Kidney (tissue), 14 donors: ENCODE data around the gene C2orf72. TPM values are rescaled to one million over a fixed set of nuclear protein-coding genes. Genes with fewer than 3 reads are reported as not detected.

Experiments
- DNase-seq, 5 donors: peaks; one replicate each; pipeline ENCODE4 v3.0.0-alpha.2; 2013 to 2020
- FAIRE-seq: peaks from 2 replicates; lab custom pipeline; 2012; peaks lifted over from hg19 to GRCh38; lab: Jason Lieb, UNC
- H3K27ac ChIP-seq, 2 donors: one replicate each; pipeline ENCODE4 v1.7.0; 2013; ENCODE audit warnings: low read depth in 2 of 2, low read length in 2 of 2, inconsistent platforms in 1 of 2
- H3K27me3 ChIP-seq: one replicate; pipeline ENCODE4 v1.7.1; 2013; ENCODE audit warnings: low read length, inconsistent platforms; ENCODE audit not compliant: control insufficient read depth, insufficient read depth
- H3K36me3 ChIP-seq, 3 donors: one replicate each; pipeline versions ENCODE4 v1.7.0 to v1.7.1; 2013; ENCODE audit warnings: low read length in 3 of 3, control low read depth in 1 of 3, inconsistent platforms in 1 of 3; ENCODE audit not compliant: insufficient read depth in 3 of 3, control insufficient read depth in 2 of 3
- H3K4me1 ChIP-seq, 3 donors: one replicate each; pipeline versions ENCODE4 v1.7.0 to v1.7.1; 2013; ENCODE audit warnings: low read length in 3 of 3, inconsistent platforms in 1 of 3, low read depth in 1 of 3; ENCODE audit not compliant: control insufficient read depth in 2 of 3, insufficient read depth in 2 of 3
- H3K4me3 ChIP-seq, 3 donors: one replicate each; pipeline versions ENCODE4 v1.7.0 to v1.8.1; 2013; ENCODE audit warnings: low read length in 3 of 3, control low read depth in 1 of 3, inconsistent platforms in 1 of 3
- H3K9ac ChIP-seq, 3 donors: one replicate each; pipeline versions ENCODE4 v1.7.0 to v1.7.1; 2013; ENCODE audit warnings: low read length in 3 of 3, control low read depth in 1 of 3, inconsistent platforms in 1 of 3
- H3K9me3 ChIP-seq, 3 donors: one replicate each; pipeline versions ENCODE4 v1.7.0 to v1.7.1; 2013; ENCODE audit warnings: low read length in 3 of 3, control low read depth in 1 of 3, inconsistent platforms in 1 of 3; ENCODE audit not compliant: control insufficient read depth in 2 of 3, insufficient read depth in 1 of 3
- CTCF ChIP-seq: IDR thresholded peaks from 3 replicates; pipeline ENCODE4 v1.5.1; 2012; ENCODE audit warnings: mild to moderate bottlenecking, moderate library complexity, borderline replicate concordance; ENCODE audit not compliant: insufficient read depth; ENCODE audit errors: extremely low read depth
- intact Hi-C: fragments of 100-400 bp; cut with DNase I; formaldehyde crosslinking; loops from one replicate; pipeline ENCODE4 v1.11.1; 2022
- polyA plus RNA-seq: library from polyadenylated mRNA; stranded (reverse); fragments of 350-450 nt; fragmentation: Illumina TruSeq; extraction: RNeasy Lipid Tissue Mini Kit (QIAGEN cat#74804); gene quantifications from one replicate; pipeline ENCODE4 v1.2.3, GENCODE V29; 2014; ENCODE audit warnings: low read depth, low replicate concordance; ENCODE audit not compliant: insufficient read depth
- total RNA-seq: library from RNA; stranded (reverse); fragmentation: NEBNext Ultra II Directional; extraction: Animal tissue kit (Norgen Biotek cat#: 25700); gene quantifications from one replicate; pipeline ENCODE4 v1.2.1, GENCODE V29; 2021
- donor health status: control.
- donor health status: control.
- donor health status: control.
- donor health status: control.
- donor health status: control.
- donor health status: DM: yes; HTN: yes; CAD: no.
- donor health status: Normal renal cell carcinoma (clear cell type).

Gene C2orf72
- total and polyA plus RNA-seq, 2 donors from 2014 or later = 0.88 to 2.6 TPM

- FAIRE-seq = no peak
- H3K9ac ChIP-seq = no peak overlapping the region
- intact Hi-C loops = no loop called here
- H3K9me3 ChIP-seq = no peaks in the 10 kb centered on the region
- no peaks in the 10 kb centered on the region for H3K36me3 ChIP-seq
- no peak overlapping the region for H3K4me3 ChIP-seq
- DNase-seq = no peak
- H3K4me1 ChIP-seq = no peaks in the 10 kb centered on the region
- H3K27me3 ChIP-seq = no peaks in the 10 kb centered on the region
- TF ChIP-seq CTCF = no peak
- no peak overlapping the region for H3K27ac ChIP-seq
These were observed 38.4 kb upstream of the C2orf72 start for GRCh38 chr2:230998882-230999281.

GRCh38 chr2:230999477-230999876 lies 37.8 kb upstream of the C2orf72 start:
- TF ChIP-seq CTCF = no peak
- Histone ChIP-seq H3K27me3 (no peaks in the 10 kb centered on the region), H3K27ac (no peak overlapping the region), H3K4me1 (no peaks in the 10 kb centered on the region), H3K4me3 (no peak overlapping the region), H3K9me3 (no peaks in the 10 kb centered on the region), H3K36me3 (no peaks in the 10 kb centered on the region), H3K9ac (no peak overlapping the region)
- intact Hi-C loops = no loop called here
- FAIRE-seq (no peak), DNase-seq (no peak)

GRCh38 chr2:231000211-231000904 lies 37.0 kb upstream of the C2orf72 start:
- DNase-seq = peak in 2 of 5 donors; percentile 27 to 29
- Histone ChIP-seq H3K27me3 (no peaks in the 10 kb centered on the region), H3K36me3 (peaks cover 0 to under 1% (median 0%) of the 10 kb centered on the region in 3 donors), H3K4me1 (no peaks in the 10 kb centered on the region), H3K9ac (no peak overlapping the region), H3K4me3 (no peak overlapping the region), H3K27ac (no peak overlapping the region), H3K9me3 (peaks cover 0 to 6% (median 0%) of the 10 kb centered on the region in 3 donors)
- intact Hi-C loops = no loop called here
- FAIRE-seq = no peak
- peak; percentile 6 for TF ChIP-seq CTCF

- no peak for FAIRE-seq
These were observed 36.3 kb upstream of the C2orf72 start for GRCh38 chr2:231001036-231001435.

More at GRCh38 chr2:231001036-231001435, 36.3 kb upstream of the C2orf72 start:
- Histone ChIP-seq H3K27ac (no peak overlapping the region), H3K4me3 (no peak overlapping the region), H3K4me1 (no peaks in the 10 kb centered on the region), H3K9ac (no peak overlapping the region), H3K9me3 (peaks cover 0 to 7% (median 0%) of the 10 kb centered on the region in 3 donors), H3K36me3 (peaks cover 0 to 2% (median 0%) of the 10 kb centered on the region in 3 donors), H3K27me3 (no peaks in the 10 kb centered on the region)
- intact Hi-C loops = no loop called here
- DNase-seq = no peak
- TF ChIP-seq CTCF = no peak
